GM12872 (cell line): Measurements from ENCODE around the gene OPRPN.

Source experiments
- CTCF ChIP-seq: IDR thresholded peaks from 3 replicates; pipeline ENCODE4 v1.5.1; 2011; ENCODE audit warnings: low read depth, mild to moderate bottlenecking, low read length, moderate library complexity; ENCODE audit not compliant: insufficient read depth

OPRPN gene

GRCh38 chr4:70371987-70372386 is 25.8 kb upstream of the OPRPN start:
- TF ChIP-seq CTCF = no peak

DNA sequence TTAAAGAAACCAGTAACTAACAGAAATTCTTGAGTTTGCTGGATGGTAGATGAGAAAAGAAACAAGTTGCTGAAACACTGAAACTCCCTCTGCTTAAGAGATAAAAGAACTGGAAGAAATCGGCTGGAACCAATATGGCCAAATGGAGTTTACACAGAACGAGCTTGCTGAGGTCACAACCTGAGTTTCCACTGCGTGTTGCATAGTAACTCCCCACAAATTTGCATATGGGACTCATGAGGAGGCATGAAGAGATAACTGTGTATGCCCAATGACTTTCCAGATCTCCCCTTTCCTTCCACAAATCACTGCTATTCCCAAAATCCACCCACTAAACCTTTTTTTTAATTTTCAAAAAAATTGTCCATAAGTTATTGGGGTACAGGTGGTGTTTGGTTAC is 25.0 kb upstream of the OPRPN start:
- TF ChIP-seq CTCF = no peak

GRCh38 chr4:70380578-70380977 is 17.2 kb upstream of the OPRPN start:
- no peak for TF ChIP-seq CTCF

- no peak for TF ChIP-seq CTCF
These were observed 15.0 kb upstream of the OPRPN start, which contains the start of gene SMR3B for GRCh38 chr4:70382691-70383181. SMR3B (plus strand) TSS chr4:70383131; CDS start chr4:70384511, 1,380 bp downstream.

DNA sequence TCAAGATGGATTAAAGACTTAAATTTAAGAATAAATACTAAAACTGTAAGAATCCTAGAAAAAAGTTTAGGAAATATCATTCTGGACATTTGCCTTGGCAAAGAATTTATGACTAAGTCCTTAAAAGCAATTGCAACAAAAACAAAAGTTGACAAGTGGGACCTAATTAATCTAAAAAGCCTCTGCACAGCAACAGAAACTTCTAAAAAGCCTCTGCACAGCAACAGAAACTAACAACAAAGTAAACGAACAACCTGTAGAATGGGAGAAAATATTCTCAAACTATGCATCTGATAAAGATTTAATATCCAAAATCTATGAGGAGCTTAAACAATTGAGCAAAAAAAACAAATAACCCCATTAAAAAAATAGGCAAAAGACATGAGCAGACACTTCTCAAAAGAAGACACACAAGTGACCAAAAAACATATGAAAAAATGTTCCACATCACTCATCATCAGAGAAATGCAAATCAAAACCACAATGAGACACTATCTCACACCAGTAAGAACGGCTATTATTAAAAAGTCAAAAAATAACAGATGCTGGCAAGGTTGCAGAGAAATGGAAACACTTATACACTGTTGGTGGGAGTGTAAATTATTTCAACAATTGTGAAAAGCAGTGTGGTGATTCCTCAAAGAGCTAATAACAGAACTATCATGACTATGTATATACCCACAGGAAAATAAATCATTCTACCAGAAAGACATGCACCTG is 5.5 kb upstream of the OPRPN start:
- TF ChIP-seq CTCF = no peak

DNA sequence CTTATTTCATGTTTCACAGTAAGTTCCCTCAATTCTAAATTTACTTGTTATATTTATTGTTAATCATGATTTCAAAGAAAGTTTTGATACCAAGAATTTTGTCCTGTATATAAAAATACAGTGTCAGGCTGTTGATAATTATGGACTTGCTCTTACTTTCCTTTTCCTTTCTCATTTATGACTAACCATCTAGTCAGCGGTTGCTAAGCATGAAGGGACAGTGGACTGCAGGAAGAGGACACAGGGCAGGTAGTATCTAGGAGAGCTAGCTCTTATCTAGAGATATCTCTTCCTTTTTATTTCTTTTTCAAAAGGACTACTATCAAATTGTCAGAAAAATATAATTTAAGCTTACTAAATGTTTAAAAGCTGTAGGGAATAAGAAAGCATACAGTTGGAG is 1.6 kb downstream of the OPRPN start:
- no peak for TF ChIP-seq CTCF

- TF ChIP-seq CTCF = no peak
These were observed 5.0 kb downstream of the OPRPN start for GRCh38 chr4:70402762-70403161.

GRCh38 chr4:70405765-70406164 is 8.0 kb downstream of the OPRPN start:
- no peak for TF ChIP-seq CTCF
